NT2/D1 (cell line): ENCODE measurements around the gene GRAMD4.

ENCODE experiments used
- SUZ12 ChIP-seq: IDR thresholded peaks from 2 replicates; pipeline ENCODE4 v1.6.1; 2011; ENCODE audit not compliant: insufficient read length, insufficient read depth; ENCODE audit errors: extremely low read depth
- YY1 ChIP-seq: IDR thresholded peaks from 2 replicates; pipeline ENCODE4 v1.6.1; 2011; ENCODE audit not compliant: insufficient read length, insufficient read depth
- ZNF274 ChIP-seq: IDR thresholded peaks from 2 replicates; pipeline ENCODE4 v1.6.1; 2011; ENCODE audit warnings: mild to moderate bottlenecking, low read depth, low read length

DNA sequence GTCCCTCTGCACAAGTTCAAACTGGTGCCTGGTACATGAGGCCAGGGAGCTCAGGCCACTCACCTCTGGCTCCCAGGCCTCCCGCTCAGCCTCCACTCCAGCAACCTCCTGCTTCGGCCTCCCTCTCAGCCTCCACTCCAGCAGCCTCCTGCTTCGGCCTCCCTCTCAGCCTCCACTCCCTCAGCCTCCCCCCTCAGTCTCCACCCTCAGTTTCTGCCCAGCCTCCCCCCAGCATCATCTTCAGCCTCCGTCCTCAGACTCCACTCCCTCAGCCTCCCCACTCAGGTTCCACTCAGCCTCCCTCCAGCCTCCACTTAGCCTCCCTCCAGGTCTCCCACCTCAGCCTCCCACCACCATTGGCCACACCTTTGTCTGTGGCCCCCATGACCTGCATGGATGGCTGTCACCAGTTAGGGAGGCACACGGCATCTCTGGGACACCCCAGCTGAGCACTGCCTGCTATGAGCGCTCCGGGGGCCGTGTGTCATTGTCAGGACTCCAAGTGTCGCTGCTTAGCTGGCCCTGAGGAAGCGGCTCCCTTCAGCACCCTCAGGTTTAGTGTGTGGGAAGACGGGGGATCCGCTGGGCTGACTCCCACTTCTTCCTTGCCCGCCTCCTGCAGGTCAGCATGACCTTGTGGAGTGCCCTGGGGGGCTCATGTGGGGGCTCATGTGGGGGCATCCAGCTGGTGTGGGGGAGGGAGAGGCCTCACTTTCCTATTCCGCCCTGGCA lies 39.0 kb downstream of the GRAMD4 start:
- TF ChIP-seq SUZ12 (no peak), YY1 (no peak), ZNF274 (no peak)
